Suprapubic skin (tissue), 4 donors: ENCODE data around the gene CASP6. TPM values are rescaled to one million over a fixed set of nuclear protein-coding genes. Genes with fewer than 3 reads are reported as not detected.

ENCODE experiments used
- DNase-seq, 2 donors: peaks; one replicate each; pipeline ENCODE4 v3.0.0-alpha.2; 2019; ENCODE audit warnings: low spot score in 2 of 2
- H3K27ac ChIP-seq: fragments of 200-600 bp; sonication (generic); one replicate; pipeline ENCODE4 v1.5.1; 2019
- H3K27me3 ChIP-seq: fragments of 200-600 bp; sonication (generic); one replicate; pipeline ENCODE4 v1.5.1; 2019
- H3K36me3 ChIP-seq: fragments of 200-600 bp; sonication (generic); one replicate; pipeline ENCODE4 v1.5.1; 2019
- H3K4me1 ChIP-seq: fragments of 200-600 bp; sonication (generic); one replicate; pipeline ENCODE4 v1.5.1; 2019
- H3K4me3 ChIP-seq: fragments of 200-600 bp; sonication (generic); one replicate; pipeline ENCODE4 v1.5.1; 2019; ENCODE audit warnings: mild to moderate bottlenecking
- H3K9me3 ChIP-seq: fragments of 200-600 bp; sonication (generic); one replicate; pipeline ENCODE4 v1.5.1; 2019
- CTCF ChIP-seq, 2 donors: fragments of 200-600 bp in 1 of 2; fragments of 450-650 bp in 1 of 2; sonication (generic) in 1 of 2; IDR thresholded peaks; one replicate each; pipeline ENCODE4 v1.5.1; 2016 to 2019; ENCODE audit warnings: antibody characterized with exemption in 2 of 2, mild to moderate bottlenecking in 1 of 2, moderate library complexity in 1 of 2
- EP300 ChIP-seq: sonication (generic); formaldehyde crosslinking; IDR thresholded peaks from one replicate; pipeline ENCODE4 v1.6.1; 2017; ENCODE audit warnings: antibody characterized with exemption
- POLR2A ChIP-seq, 2 donors: fragments of 450-650 bp; IDR thresholded peaks; one replicate each; pipeline ENCODE4 v1.6.1; 2017; ENCODE audit warnings: antibody characterized with exemption in 2 of 2, mild to moderate bottlenecking in 2 of 2, moderate library complexity in 2 of 2
- POLR2AphosphoS5 ChIP-seq, 3 donors: sonication (generic); formaldehyde crosslinking; IDR thresholded peaks; one replicate each; pipeline ENCODE4 v1.6.1; 2017; ENCODE audit warnings: antibody characterized with exemption in 3 of 3
- WGBS: methylation state at CpG from one replicate; pipeline ENCODE4 v1.1.5; 2018; 5-methylcytosine and 5-hydroxymethylcytosine counted together
- total RNA-seq, 4 donors: library from RNA; depleted of rRNA; stranded (reverse); fragments of >200 nt; gene quantifications; one replicate each; pipeline ENCODE4 v1.1.0, GENCODE V29; 2016

The CASP6 gene
- total RNA-seq, result 10 to 100 TPM; 18.4 to 30.5 (median 20.3) TPM

- peak; percentile 89 to 90 for DNase-seq
- Histone ChIP-seq H3K4me3 (peak within 1 kb of the TSS; percentile 77), H3K27me3 (no peaks in the 10 kb centered on the region), H3K4me1 (peaks cover 35% of the 10 kb centered on the region), H3K27ac (peak within 1 kb of the TSS; percentile 86), H3K9me3 (no peaks in the 10 kb centered on the region), H3K36me3 (peaks cover 3% of the 10 kb centered on the region)
- WGBS, result 0% methylated on average over 24 of the region's 72 CpGs
- TF ChIP-seq CTCF (IDR thresholded peaks at IDR 0.05) (peak; percentile 36 to 85), EP300 (no peak)
Measured at GRCh38 chr4:109702950-109703663, at the start of gene CASP6. Gene CASP6 (minus strand): TSS chr4:109703445. CDS start chr4:109703395, 50 bp downstream.

- TF ChIP-seq CTCF (IDR thresholded peaks at IDR 0.05) (no peak), EP300 (no peak), POLR2AphosphoS5 (IDR thresholded peaks at IDR 0.05) (no peak), POLR2A (IDR thresholded peaks at IDR 0.05) (no peak)
- H3K9me3 ChIP-seq, result no peaks in the 10 kb centered on the region
- H3K4me1 ChIP-seq, result no peaks in the 10 kb centered on the region
- no peak overlapping the region for H3K4me3 ChIP-seq
- no peaks in the 10 kb centered on the region for H3K36me3 ChIP-seq
- H3K27ac ChIP-seq, result no peak overlapping the region
- 0% methylated on average over 1 of the region's 1 CpG for WGBS
- DNase-seq, result no peak
- no peaks in the 10 kb centered on the region for H3K27me3 ChIP-seq
Measured at GRCh38 chr4:109752525-109752924, 49.3 kb upstream of the CASP6 start.

- 83% methylated on average over 4 of the region's 4 CpGs for WGBS
- Histone ChIP-seq H3K27me3 (no peaks in the 10 kb centered on the region), H3K27ac (no peak overlapping the region), H3K36me3 (no peaks in the 10 kb centered on the region), H3K4me3 (no peak overlapping the region), H3K4me1 (no peaks in the 10 kb centered on the region), H3K9me3 (no peaks in the 10 kb centered on the region)
- no peak for TF ChIP-seq POLR2AphosphoS5 (IDR thresholded peaks at IDR 0.05)
- no peak for TF ChIP-seq POLR2A (IDR thresholded peaks at IDR 0.05)
- TF ChIP-seq EP300, result no peak
- TF ChIP-seq CTCF (IDR thresholded peaks at IDR 0.05), result no peak
- no peak for DNase-seq
Measured at GRCh38 chr4:109751852-109752251, 48.6 kb upstream of the CASP6 start.

- WGBS, result 77% methylated on average over 4 of the region's 4 CpGs
- Histone ChIP-seq H3K27me3 (no peaks in the 10 kb centered on the region), H3K36me3 (no peaks in the 10 kb centered on the region), H3K4me3 (no peak overlapping the region), H3K9me3 (no peaks in the 10 kb centered on the region), H3K27ac (no peak overlapping the region), H3K4me1 (no peaks in the 10 kb centered on the region)
- TF ChIP-seq POLR2AphosphoS5 (IDR thresholded peaks at IDR 0.05) (no peak), EP300 (no peak), CTCF (IDR thresholded peaks at IDR 0.05) (no peak), POLR2A (IDR thresholded peaks at IDR 0.05) (no peak)
- DNase-seq, result no peak
Measured at GRCh38 chr4:109750652-109751244, 47.5 kb upstream of the CASP6 start.

- Histone ChIP-seq H3K27me3 (no peaks in the 10 kb centered on the region), H3K36me3 (no peaks in the 10 kb centered on the region), H3K27ac (no peak overlapping the region), H3K9me3 (no peaks in the 10 kb centered on the region), H3K4me1 (no peaks in the 10 kb centered on the region), H3K4me3 (no peak overlapping the region)
- DNase-seq, result no peak
- no peak for TF ChIP-seq EP300
- TF ChIP-seq POLR2A (IDR thresholded peaks at IDR 0.05), result no peak
- TF ChIP-seq POLR2AphosphoS5 (IDR thresholded peaks at IDR 0.05), result no peak
- TF ChIP-seq CTCF (IDR thresholded peaks at IDR 0.05), result no peak
- WGBS, result 77% methylated on average over 7 of the region's 7 CpGs
Measured at GRCh38 chr4:109749388-109750082, 46.3 kb upstream of the CASP6 start.
